CD4-positive, alpha-beta T cell (primary cell): Measurements from ENCODE around the gene FRMD4B. TPM values are rescaled to one million over a fixed set of nuclear protein-coding genes. Genes with fewer than 3 reads are reported as not detected.

Source experiments
- ATAC-seq: fragments of 200-7000 bp; cut with Tn5 transposase; one replicate; pipeline ENCODE4 v1.10.0; 2022; ENCODE audit warnings: mild to moderate bottlenecking; ENCODE audit not compliant: poor library complexity
- CTCF ChIA-PET: fragments of 350-600 bp; sonication (Branson Sonifier 250); formaldehyde crosslinking; loops from one replicate; lab custom pipeline; 2021; ENCODE audit warnings: antibody characterized with exemption, inconsistent platforms; lab: Charles Lee
- POLR2A ChIA-PET: fragments of 350-600 bp; sonication (Branson Sonifier 250); formaldehyde crosslinking; loops from one replicate; lab custom pipeline; 2021; ENCODE audit warnings: antibody characterized with exemption, inconsistent platforms; lab: Charles Lee
- DNase-seq, 14 experiments: peaks; one replicate each; pipeline ENCODE4 v3.0.0-alpha.2; 2013 to 2020; ENCODE audit warnings: mixed read lengths in 2 of 14
- H3K27ac ChIP-seq, 2 donors: one replicate each; pipeline versions ENCODE4 v1.5.1 to v1.7.0; 2013; ENCODE audit warnings: low read length in 2 of 2, low read depth in 1 of 2, mild to moderate bottlenecking in 1 of 2
- H3K27me3 ChIP-seq, 2 experiments: 1 replicate in 1 of 2; 2 replicates in 1 of 2; pipeline versions ENCODE4 v1.6.1 to v1.7.0; 2013; ENCODE audit warnings: low read length in 2 of 2, control low read depth in 1 of 2, mild to moderate bottlenecking in 1 of 2, moderate library complexity in 1 of 2; ENCODE audit not compliant: insufficient read depth in 2 of 2, control insufficient read depth in 1 of 2
- H3K36me3 ChIP-seq: one replicate; pipeline ENCODE4 v1.6.1; 2013; ENCODE audit warnings: low read length, control low read depth; ENCODE audit not compliant: insufficient read depth
- H3K4me1 ChIP-seq: one replicate; pipeline ENCODE4 v1.6.1; 2013; ENCODE audit warnings: low read length, control low read depth; ENCODE audit not compliant: insufficient read depth
- H3K4me3 ChIP-seq: one replicate; pipeline ENCODE4 v1.5.1; 2013; ENCODE audit warnings: mild to moderate bottlenecking, low read length, moderate library complexity
- H3K9me3 ChIP-seq, 2 experiments: 1 replicate in 1 of 2; 2 replicates in 1 of 2; pipeline versions ENCODE4 v1.6.1 to v1.7.0; 2013; ENCODE audit warnings: low read length in 2 of 2, mild to moderate bottlenecking in 2 of 2, control low read depth in 1 of 2, moderate library complexity in 1 of 2; ENCODE audit not compliant: control insufficient read depth in 1 of 2, insufficient read depth in 1 of 2
- H3K27ac Mint-ChIP-seq: one replicate; pipeline ENCODE4 v1.8.0; 2020; ENCODE audit warnings: mixed read lengths
- H3K27me3 Mint-ChIP-seq: one replicate; pipeline ENCODE4 v1.8.0; 2021; ENCODE audit warnings: mixed read lengths
- H3K36me3 Mint-ChIP-seq: one replicate; pipeline ENCODE4 v1.8.0; 2021; ENCODE audit warnings: low read depth, mixed read lengths
- H3K4me1 Mint-ChIP-seq: one replicate; pipeline ENCODE4 v1.8.0; 2021; ENCODE audit warnings: low read depth, mixed read lengths
- H3K4me3 Mint-ChIP-seq: one replicate; pipeline ENCODE4 v1.8.0; 2020; ENCODE audit warnings: mild to moderate bottlenecking, mixed read lengths
- H3K9me3 Mint-ChIP-seq: one replicate; pipeline ENCODE4 v1.8.0; 2020; ENCODE audit warnings: mixed read lengths
- CTCF ChIP-seq: fragments of 200-600 bp; IDR thresholded peaks from one replicate; pipeline ENCODE4 v1.8.0; 2022; ENCODE audit warnings: antibody characterized with exemption, mild to moderate bottlenecking
- intact Hi-C, 2 experiments: fragments of 100-400 bp; cut with DNase I in 1 of 2; cut with micrococcal nuclease in 1 of 2; formaldehyde crosslinking; loops; one replicate each; pipeline versions ENCODE4 v1.15.1 to v1.9.0; 2023 to 2025; cut with DNase I, micrococcal nuclease
- total RNA-seq, 174 experiments: library from RNA in 2 of 174; stranded (reverse) in 2 of 174; gene quantifications; one replicate each; pipeline ENCODE4 v1.2.3 and lab custom pipeline; 2021 to 2026

FRMD4B gene
- total RNA-seq, 2 experiments from 2014 or later, result 5.5 to 7.7 TPM

- Histone ChIP-seq H3K4me3 (no peak overlapping the region), H3K9me3 (no peaks in the 10 kb centered on the region), H3K36me3 (no peaks in the 10 kb centered on the region), H3K27ac (no peak overlapping the region), H3K27me3 (no peaks in the 10 kb centered on the region), H3K4me1 (no peaks in the 10 kb centered on the region)
- Mint-ChIP-seq H3K4me3 (no peak overlapping the region), H3K27ac (no peak overlapping the region), H3K27me3 (no peaks in the 10 kb centered on the region), H3K4me1 (peaks cover 4% of the 10 kb centered on the region), H3K36me3 (no peaks in the 10 kb centered on the region), H3K9me3 (no peaks in the 10 kb centered on the region)
- no peak for DNase-seq
- no peak for ATAC-seq
- ChIA-PET POLR2A (no interaction called here), CTCF (no interaction called here)
- intact Hi-C loops, result no loop called here
- no peak for TF ChIP-seq CTCF
Observed at GRCh38 chr3:69246612-69247011, 139.3 kb downstream of the FRMD4B start.

GRCh38 chr3:69244039-69244438 is 141.8 kb downstream of the FRMD4B start:
- no peak for ATAC-seq

GRCh38 chr3:69241769-69242168 is 144.1 kb downstream of the FRMD4B start:
- no peak overlapping the region for H3K4me3 ChIP-seq
- Mint-ChIP-seq H3K27me3 (no peaks in the 10 kb centered on the region), H3K9me3 (no peaks in the 10 kb centered on the region), H3K27ac (no peak overlapping the region), H3K4me1 (peaks cover 4% of the 10 kb centered on the region), H3K4me3 (no peak overlapping the region), H3K36me3 (no peaks in the 10 kb centered on the region)
- H3K9me3 ChIP-seq, result no peaks in the 10 kb centered on the region
- ChIA-PET CTCF (interaction anchor here (0.7 to 1.9 kb wide), 2 partner anchors 14 to 65 kb away, joined by 3 to 4 read pairs; no protein-coding TSS in a partner anchor), POLR2A (no interaction called here)
- peaks cover 12% of the 10 kb centered on the region for H3K4me1 ChIP-seq
- H3K36me3 ChIP-seq, result no peaks in the 10 kb centered on the region
- no peak overlapping the region for H3K27ac ChIP-seq
- TF ChIP-seq CTCF, result no peak
- intact Hi-C loops, result no loop called here
- no peak for ATAC-seq
- H3K27me3 ChIP-seq, result no peaks in the 10 kb centered on the region
- peak in 2 of 14 experiments; percentile 8 to 20 for DNase-seq

More at GRCh38 chr3:69244039-69244438, 141.8 kb downstream of the FRMD4B start:
- Histone ChIP-seq H3K4me3 (no peak overlapping the region), H3K36me3 (no peaks in the 10 kb centered on the region), H3K27me3 (no peaks in the 10 kb centered on the region), H3K4me1 (no peaks in the 10 kb centered on the region), H3K27ac (no peak overlapping the region), H3K9me3 (no peaks in the 10 kb centered on the region)
- DNase-seq, result no peak
- ChIA-PET POLR2A (no interaction called here), CTCF (interaction anchor here (1.1 kb wide), 1 partner anchor 83 kb away, joined by 3 read pairs; no protein-coding TSS in a partner anchor)
- intact Hi-C loops, result no loop called here
- no peak for TF ChIP-seq CTCF
- H3K27me3 Mint-ChIP-seq, result no peaks in the 10 kb centered on the region
- no peak overlapping the region for H3K27ac Mint-ChIP-seq
- no peak overlapping the region for H3K4me3 Mint-ChIP-seq
- H3K4me1 Mint-ChIP-seq, result no peaks in the 10 kb centered on the region
- no peaks in the 10 kb centered on the region for H3K9me3 Mint-ChIP-seq
- H3K36me3 Mint-ChIP-seq, result no peaks in the 10 kb centered on the region
